Heart left ventricle (tissue), 16 donors: ENCODE results near the gene MOAP1. TPM values are rescaled to one million over a fixed set of nuclear protein-coding genes. Genes with fewer than 3 reads are reported as not detected.
A peak's percentile ranks its signal among the peaks of the same experiment; 100 is the strongest.

ENCODE experiments used
- ATAC-seq, 4 donors: fragments of 200-7000 bp; cut with Tn5 transposase; one replicate each; pipeline ENCODE4 v1.9.1; 2020 to 2022; ENCODE audit warnings: moderate library complexity in 4 of 4, mild to moderate bottlenecking in 3 of 4, moderate number of reproducible peaks in 1 of 4
- DNase-seq, 5 donors: peaks; one replicate each; pipeline ENCODE4 v3.0.0-alpha.2; 2020
- H3K27ac ChIP-seq, 12 donors: fragments of 200-600 bp; sonication (generic) in 4 of 12; one replicate each; pipeline versions ENCODE4 v1.5.0 to v1.8.0; 2016 to 2022; ENCODE audit warnings: mild to moderate bottlenecking in 2 of 12
- H3K27me3 ChIP-seq, 9 donors: fragments of 200-600 bp; sonication (generic) in 2 of 9; one replicate each; pipeline versions ENCODE4 v1.5.1 to v1.8.0; 2016 to 2022; ENCODE audit warnings: mild to moderate bottlenecking in 3 of 9
- H3K36me3 ChIP-seq, 9 donors: fragments of 200-600 bp; sonication (generic) in 2 of 9; one replicate each; pipeline versions ENCODE4 v1.5.0 to v1.8.0; 2018 to 2022; ENCODE audit warnings: mild to moderate bottlenecking in 2 of 9
- H3K4me1 ChIP-seq, 12 donors: fragments of 200-600 bp; sonication (generic) in 4 of 12; one replicate each; pipeline versions ENCODE4 v1.5.0 to v1.8.0; 2016 to 2022; ENCODE audit warnings: mild to moderate bottlenecking in 3 of 12
- H3K4me3 ChIP-seq, 12 donors: fragments of 200-600 bp; sonication (generic) in 4 of 12; one replicate each; pipeline versions ENCODE4 v1.5.0 to v1.8.0; 2017 to 2022; ENCODE audit warnings: mild to moderate bottlenecking in 9 of 12, moderate library complexity in 4 of 12
- H3K9me3 ChIP-seq, 12 donors: fragments of 200-600 bp; sonication (generic) in 4 of 12; one replicate each; pipeline versions ENCODE4 v1.5.0 to v1.8.0; 2016 to 2022; ENCODE audit warnings: mild to moderate bottlenecking in 1 of 12
- CTCF ChIP-seq, 12 donors: fragments of 200-600 bp; sonication (generic) in 4 of 12; IDR thresholded peaks; one replicate each; pipeline versions ENCODE4 v1.5.0 to v1.8.0; 2018 to 2022; ENCODE audit warnings: antibody characterized with exemption in 12 of 12, mild to moderate bottlenecking in 5 of 12
- POLR2A ChIP-seq, 2 donors: fragments of 450-650 bp; IDR thresholded peaks; one replicate each; pipeline ENCODE4 v1.6.1; 2017; ENCODE audit warnings: antibody characterized with exemption in 2 of 2, mild to moderate bottlenecking in 2 of 2, moderate library complexity in 2 of 2
- WGBS, 4 donors: extraction: QIAGEN DNeasy Blood & Tissue Kit in 2 of 4; methylation state at CpG; one replicate each; pipeline versions ENCODE4 v1.1.5 to v1.1.7; 2013 to 2018; 5-methylcytosine and 5-hydroxymethylcytosine counted together
- intact Hi-C, 10 donors: fragments of 100-400 bp; cut with DNase I; formaldehyde crosslinking; loops; one replicate each; pipeline versions ENCODE4 v1.11.1 to v1.14.2; 2022
- polyA plus RNA-seq, 2 donors: library from polyadenylated mRNA; stranded (reverse); fragments of 200-250 nt; gene quantifications; one replicate each; pipeline ENCODE4 v1.2.3, GENCODE V29; 2013
- total RNA-seq, 9 donors: library from RNA; depleted of rRNA in 2 of 9; stranded (reverse); fragments of >200 nt in 2 of 9; fragmentation: NEBNext Ultra II Directional in 3 of 9; extraction: Animal tissue kit (Norgen Biotek cat#: 25700) in 3 of 9; gene quantifications; one replicate each; pipeline versions ENCODE4 v1.1.0 to v1.2.4, GENCODE V29; 2016 to 2023
- donor health status: ischemic (EF 13 %, LVEDD 7.1; RV severe dilation, severe dysfunction).
- donor health status: healthy with polysubstance abuse.
- donor health status: DM: no; HTN: yes; CAD: no.
- donor health status: DM: no; HTN: no; CAD: no.
- donor health status: ischemic (EF 25% LVEDD 6.9; RV normal size, moderate dysfunction).
- donor health status: ischemic (EF 25% LVEDD 5.7; RV mildly dilated, moderate dysfunction).
- donor health status: healthy.
- donor health status: DM: yes; HTN: yes; CAD: no.
- donor health status: ischemic (EF 35%, LVEDD 5.7; RV mildly dilated, moderate dysfunction).
- donor health status: nonischemic (EF 11% LVEDD 7.7; RV severe dilation, severe dysfunction).
- donor health status: DM: yes; HTN: yes; CAD: no.
- donor health status: PGD.
- donor health status: ischemic (EF 29% LVEDD 5.4; RV normal size, mild dysfunction).
- donor health status: nonischemic (EF 23%, LVEDD 6.1; RV moderate dilation, normal function).

Gene MOAP1
- total and polyA plus RNA-seq, 11 donors, result 26.6 to 87.0 (median 54.9) TPM

DNA sequence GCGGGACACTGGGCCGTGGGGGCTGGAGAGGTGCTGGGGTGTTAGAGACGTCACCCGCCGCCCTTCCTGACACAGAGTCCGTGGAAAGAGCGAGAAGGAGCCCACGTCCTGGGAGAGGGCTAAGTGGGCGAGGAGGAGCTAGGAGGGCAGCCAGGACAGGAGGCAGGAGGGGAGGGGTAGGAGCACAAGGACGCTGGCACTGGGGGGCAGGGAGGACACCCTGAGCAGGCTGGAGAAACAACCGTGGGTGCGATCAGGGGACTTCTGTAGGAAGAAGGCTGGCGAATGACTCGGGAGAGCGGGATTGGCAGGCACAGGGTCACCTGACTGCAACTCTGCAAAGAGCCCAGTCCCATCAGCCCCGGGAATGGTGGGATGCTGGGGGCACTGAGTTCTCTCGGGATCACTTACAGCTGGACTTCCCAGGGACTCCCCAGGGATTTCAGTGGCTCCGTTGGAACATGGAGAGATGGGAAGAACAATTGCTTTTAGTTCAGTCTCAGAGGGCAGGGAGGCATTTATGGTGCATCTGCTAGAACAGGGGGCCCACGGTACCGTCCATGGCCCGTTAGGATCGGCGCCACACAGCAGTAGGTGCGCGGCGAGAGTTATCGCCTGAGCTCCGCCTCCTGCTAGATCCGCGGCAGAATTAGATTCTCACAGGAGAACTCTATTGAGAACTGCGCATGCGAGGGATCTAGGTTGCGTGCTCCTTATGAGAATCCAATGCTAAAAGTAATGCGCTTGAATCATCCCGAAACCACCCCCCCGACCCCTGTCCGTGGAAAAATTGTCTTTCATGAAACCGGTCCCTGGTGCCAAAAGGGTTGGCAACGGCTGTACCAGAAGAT is 46.7 kb upstream of the MOAP1 start:
- H3K27me3 ChIP-seq, result peaks cover 0 to 9% (median 0%) of the 10 kb centered on the region in 9 donors
- H3K4me1 ChIP-seq, result peaks cover 0 to 6% (median 0%) of the 10 kb centered on the region in 12 donors
- TF ChIP-seq CTCF (IDR thresholded peaks at IDR 0.05) (no peak), POLR2A (IDR thresholded peaks at IDR 0.05) (no peak)
- WGBS, 4 donors, result 25 to 45% (median 36%) methylated on average over 36 to 39 of the region's 39 CpGs
- H3K36me3 ChIP-seq, result peaks cover 0 to 30% (median 27%) of the 10 kb centered on the region in 9 donors
- H3K9me3 ChIP-seq, result no peaks in the 10 kb centered on the region
- DNase-seq, result peak in 4 of 5 donors; percentile 22 to 50 (median 38)
- intact Hi-C loops, result loop anchor here in 4 of 10 donors (10.0 kb wide), 2 partner anchors 383 to 393 kb away; no protein-coding TSS in a partner anchor
- ATAC-seq, result peak in 3 of 4 donors; percentile 69 to 76 (median 73)
- no peak overlapping the region for H3K27ac ChIP-seq
- H3K4me3 ChIP-seq, result peak overlapping the region; percentile 17 to 63 (median 50)

DNA sequence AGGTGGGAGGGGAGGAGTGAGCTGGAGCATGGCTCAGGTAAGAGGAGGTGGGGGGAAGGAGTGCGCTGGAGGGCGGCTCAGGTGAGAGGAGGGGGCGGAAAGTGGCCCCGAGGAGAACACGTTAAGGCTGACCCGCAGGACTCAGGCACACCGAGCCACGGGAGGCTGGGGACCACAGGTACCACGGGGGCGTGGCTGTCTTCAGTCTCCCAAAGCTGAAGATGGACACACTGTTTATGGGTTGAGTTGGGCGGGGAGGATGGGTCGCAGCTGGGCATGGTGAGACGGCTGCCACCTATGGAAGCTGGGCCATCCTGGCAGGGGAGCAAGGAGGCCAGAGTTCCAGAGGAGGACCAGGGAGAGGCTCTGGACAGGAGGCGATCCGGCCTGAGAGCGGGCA is 45.8 kb upstream of the MOAP1 start:
- peak overlapping the region in 1 of 12 donors; percentile 63 for H3K4me3 ChIP-seq
- no peak overlapping the region for H3K27ac ChIP-seq
- ATAC-seq (peak in 1 of 4 donors; percentile 6), DNase-seq (no peak)
- no peaks in the 10 kb centered on the region for H3K9me3 ChIP-seq
- peaks cover 0 to 38% (median 35%) of the 10 kb centered on the region in 9 donors for H3K36me3 ChIP-seq
- intact Hi-C loops, result loop anchor here in 4 of 10 donors (10.0 kb wide), 2 partner anchors 384 to 394 kb away; no protein-coding TSS in a partner anchor
- peaks cover 0 to 9% (median 0%) of the 10 kb centered on the region in 9 donors for H3K27me3 ChIP-seq
- H3K4me1 ChIP-seq, result peaks cover 0 to 6% (median 0%) of the 10 kb centered on the region in 12 donors
- no peak for TF ChIP-seq POLR2A (IDR thresholded peaks at IDR 0.05)
- no peak for TF ChIP-seq CTCF (IDR thresholded peaks at IDR 0.05)
- 91 to 96% (median 94%) methylated on average over 16 of the region's 16 CpGs for WGBS, 4 donors

- DNase-seq (no peak), ATAC-seq (no peak)
- TF ChIP-seq CTCF (IDR thresholded peaks at IDR 0.05) (no peak), POLR2A (IDR thresholded peaks at IDR 0.05) (no peak)
- Histone ChIP-seq H3K36me3 (peaks cover 0 to 57% (median 55%) of the 10 kb centered on the region in 9 donors), H3K4me3 (no peak overlapping the region), H3K27ac (no peak overlapping the region), H3K4me1 (peaks cover 0 to 6% (median 0%) of the 10 kb centered on the region in 12 donors), H3K9me3 (no peaks in the 10 kb centered on the region), H3K27me3 (peaks cover 0 to 9% (median 0%) of the 10 kb centered on the region in 9 donors)
- WGBS, 4 donors, result 92 to 98% (median 94%) methylated on average over 8 of the region's 8 CpGs
- intact Hi-C loops, result loop anchor here in 1 of 10 donors (10.0 kb wide), 1 partner anchor 386 kb away; no protein-coding TSS in a partner anchor
Measured at GRCh38 chr14:93228550-93228949, 43.9 kb upstream of the MOAP1 start.

GRCh38 chr14:93223565-93223964 is 38.9 kb upstream of the MOAP1 start:
- WGBS, 4 donors, result 93 to 98% (median 96%) methylated on average over 25 to 27 of the region's 27 CpGs
- Histone ChIP-seq H3K9me3 (no peaks in the 10 kb centered on the region), H3K4me3 (no peak overlapping the region), H3K36me3 (peaks cover 0 to 100% (median 97%) of the 10 kb centered on the region in 9 donors), H3K27me3 (no peaks in the 10 kb centered on the region), H3K27ac (no peak overlapping the region), H3K4me1 (no peaks in the 10 kb centered on the region)
- no peak for ATAC-seq
- DNase-seq, result no peak
- intact Hi-C loops, result loop anchor here in 1 of 10 donors (10.0 kb wide), 1 partner anchor 391 kb away; no protein-coding TSS in a partner anchor
- TF ChIP-seq CTCF (IDR thresholded peaks at IDR 0.05) (no peak), POLR2A (IDR thresholded peaks at IDR 0.05) (no peak)
